NCI-H2081 treated with DMSO at 0.1 percent for 48 hours (cell line): ENCODE results near the gene PARP3.
"Not testable (repeated sequence)": the region's sequence is repeated elsewhere in the genome, so short reads cannot be mapped to it uniquely, and the experiment has no call there.

Experiments
- DNase-seq: peaks from one replicate; lab custom pipeline; 2025; lab: John Stamatoyannopoulos, UW

Gene PARP3

DNA sequence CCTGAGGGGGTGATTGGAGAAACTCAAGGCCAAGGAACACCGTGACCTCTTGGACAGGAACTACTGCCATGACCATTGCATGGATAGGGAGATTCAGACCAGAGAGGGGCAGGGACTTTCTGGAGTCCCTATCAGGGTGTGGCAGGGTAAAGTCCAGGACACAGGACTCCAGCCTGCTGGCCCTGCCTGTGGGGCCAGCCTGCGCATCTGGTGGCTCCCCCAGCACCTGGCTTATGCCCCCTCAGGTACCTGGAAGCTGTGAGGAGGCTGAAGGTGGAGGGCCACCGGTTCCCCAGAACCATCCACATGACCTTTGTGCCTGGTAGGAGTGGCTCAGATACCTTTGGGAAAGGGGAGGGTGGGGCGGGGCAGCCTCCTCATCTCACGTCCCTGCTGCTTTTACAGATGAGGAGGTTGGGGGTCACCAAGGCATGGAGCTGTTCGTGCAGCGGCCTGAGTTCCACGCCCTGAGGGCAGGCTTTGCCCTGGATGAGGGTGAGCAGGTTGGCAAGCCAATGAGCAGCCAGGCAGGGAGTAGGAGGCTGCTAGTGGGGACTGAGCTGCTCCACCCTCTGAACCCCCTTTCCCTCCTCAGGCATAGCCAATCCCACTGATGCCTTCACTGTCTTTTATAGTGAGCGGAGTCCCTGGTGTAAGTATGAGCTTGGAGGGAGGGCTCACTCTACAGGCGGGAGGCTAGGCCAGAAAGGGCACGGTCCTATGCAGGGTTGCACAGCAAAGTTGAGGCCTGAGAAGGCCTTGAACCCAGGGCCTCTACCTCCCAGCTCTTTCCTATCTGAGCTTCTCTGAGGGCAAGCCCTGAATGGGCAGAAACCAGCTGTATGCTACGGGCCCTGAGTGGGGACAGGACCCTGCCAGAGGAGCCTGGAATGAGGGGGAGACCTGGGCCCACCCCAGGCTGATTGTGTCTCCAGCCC, 44.1 kb downstream of the PARP3 start:
- DNase-seq = no peak

- no peak for DNase-seq
These were observed 45.4 kb downstream of the PARP3 start for GRCh38 chr3:51987568-51987967.

- no peak for DNase-seq
These were observed 46.4 kb downstream of the PARP3 start for GRCh38 chr3:51988286-51989146.

GRCh38 chr3:51990501-51990971, 48.4 kb downstream of the PARP3 start:
- DNase-seq = not testable (repeated sequence)

DNA sequence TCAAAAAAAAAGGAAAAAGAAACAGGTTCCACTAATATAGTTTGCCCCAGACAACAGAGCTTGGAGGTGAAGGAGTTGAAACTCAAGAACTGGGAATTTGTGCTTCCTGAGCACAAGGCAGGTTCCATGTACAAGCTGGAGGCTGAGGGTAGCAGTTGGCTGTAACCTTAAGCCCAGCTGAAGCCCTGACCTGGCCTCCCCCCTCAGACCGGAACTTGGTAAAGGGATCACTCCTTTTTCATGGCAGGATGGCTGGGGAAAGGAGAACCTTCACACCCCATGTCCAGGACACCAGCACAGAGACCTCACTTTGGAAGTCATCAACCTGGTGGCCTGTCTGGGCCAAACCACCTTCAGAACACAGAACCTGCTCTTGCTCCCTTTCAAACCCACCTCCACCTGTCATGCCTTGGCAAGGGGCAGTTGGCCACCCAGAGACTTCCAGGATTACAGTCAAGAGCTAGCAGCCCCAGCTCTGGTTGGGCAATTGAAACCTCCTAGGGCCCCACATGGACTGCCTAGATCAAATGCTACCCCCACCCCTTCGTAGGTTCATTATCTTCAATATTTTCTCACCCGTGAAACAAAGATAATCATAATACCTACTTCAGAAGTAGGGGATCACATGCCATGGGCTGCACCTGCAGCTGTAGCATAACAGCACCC, 50.0 kb downstream of the PARP3 start:
- DNase-seq = no peak

- DNase-seq = not testable (repeated sequence)
These were observed 51.5 kb downstream of the PARP3 start for GRCh38 chr3:51993657-51994056.

GRCh38 chr3:51994530-51994929, 52.4 kb downstream of the PARP3 start:
- DNase-seq = no peak

DNA sequence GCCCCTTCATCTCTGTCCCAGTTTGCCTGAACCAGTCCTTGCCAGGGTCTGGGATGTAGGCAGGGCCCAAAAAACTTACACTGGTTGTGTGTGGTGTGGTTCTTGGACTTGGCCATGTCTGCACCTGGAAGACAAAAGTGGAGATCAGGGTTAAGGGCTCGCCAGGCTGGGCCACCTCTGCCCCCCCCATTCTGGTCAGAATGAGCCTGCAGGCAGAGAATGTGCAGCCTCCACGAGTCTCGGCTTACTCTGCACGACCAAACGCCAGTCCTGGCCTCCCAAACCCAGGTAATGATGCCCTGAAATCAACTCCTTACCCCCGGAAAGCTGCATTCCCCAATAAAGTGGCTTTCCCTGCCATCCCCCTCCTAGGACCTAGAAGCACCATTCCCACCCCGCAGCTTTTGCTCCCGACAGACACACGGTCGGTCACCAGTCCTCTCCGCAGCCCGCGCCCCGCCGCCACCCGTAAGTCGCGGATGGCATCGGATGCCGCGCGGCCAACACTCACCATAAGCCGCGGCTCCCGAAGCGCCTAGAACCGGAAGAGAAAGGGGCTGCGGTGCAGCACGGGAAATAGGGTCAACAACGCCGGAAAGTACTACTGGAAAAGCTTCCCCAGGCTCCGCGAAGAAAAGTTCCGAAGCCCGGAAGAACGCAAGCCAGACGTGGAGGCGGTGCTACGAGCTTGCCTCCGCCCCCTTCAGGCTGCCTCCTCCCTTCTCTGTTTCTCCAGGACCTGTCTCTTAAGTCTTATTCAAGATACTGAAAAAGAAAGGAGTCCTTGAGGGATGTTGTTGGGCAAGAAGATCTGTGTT, 53.4 kb downstream of the PARP3 start, which contains the start of gene RPL29:
RPL29 (minus strand) TSS at position 550 of the 818 bp plus-strand sequence; CDS start at position 116, 434 bp downstream.
- peak; percentile 50 for DNase-seq

DNA sequence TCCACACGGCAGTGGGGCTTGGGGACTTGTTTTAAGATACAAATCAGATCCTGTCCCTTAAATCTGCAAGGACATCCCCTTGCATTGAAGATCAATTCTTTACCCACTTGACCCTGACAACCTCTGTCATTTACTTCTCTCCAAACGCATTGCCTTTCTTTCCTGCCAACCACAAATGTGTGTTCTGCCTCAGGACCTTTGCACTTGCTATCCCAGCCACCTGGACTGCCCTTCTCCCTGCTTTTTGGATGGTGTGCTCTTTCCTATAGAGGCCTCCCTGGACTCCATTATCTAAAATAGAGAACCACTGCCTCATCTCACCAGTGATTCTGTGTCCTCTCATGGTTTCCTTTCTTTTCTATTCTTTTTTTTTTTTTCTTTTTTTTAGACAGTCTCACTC, 55.0 kb downstream of the PARP3 start:
- no peak for DNase-seq

GRCh38 chr3:51997935-51998596, 55.9 kb downstream of the PARP3 start:
- DNase-seq = no peak
